ENCODE results near the gene MRPL36. TPM values are rescaled to one million over a fixed set of nuclear protein-coding genes. Genes with fewer than 3 reads are reported as not detected.
A peak's percentile ranks its signal among the peaks of the same experiment; 100 is the strongest.

MRPL36 gene
- total RNA-seq, 4 donors from 2014 or later: 44.6 to 54.9 (median 49.3) TPM

DNA sequence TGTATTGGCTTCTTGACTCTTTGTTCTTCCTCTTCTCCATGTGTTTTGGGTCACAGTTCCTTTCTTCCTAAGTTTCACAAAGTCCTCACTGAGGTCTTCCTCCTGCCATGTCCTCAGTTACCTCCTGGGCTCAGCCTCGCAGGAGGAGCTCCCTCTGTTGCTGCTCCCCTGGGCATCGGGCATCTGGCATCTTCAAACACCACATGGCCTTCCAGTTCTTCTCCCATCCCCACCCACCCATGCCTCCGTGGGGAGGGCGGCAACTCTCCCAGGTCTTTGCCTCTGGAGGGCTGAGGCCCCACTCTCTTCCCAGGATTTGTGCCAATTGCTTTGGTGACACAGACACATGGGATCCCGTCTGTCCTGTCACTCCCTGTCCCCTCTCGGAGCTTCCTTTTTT lies 22.8 kb downstream of the MRPL36 start:
- no peak overlapping the region for H3K4me3 ChIP-seq
- intact Hi-C loops (cut with DNase I): no loop called here
- no peak for DNase-seq
- H3K27me3 ChIP-seq: peaks cover 0 to 9% (median 0%) of the 10 kb centered on the region in 4 donors
- WGBS, 2 donors: 72% methylated on average over 4 of the region's 6 CpGs; no CpG with 5 or more reads in 1 of the 2 donors
- no peaks in the 10 kb centered on the region for H3K9me3 ChIP-seq
- H3K4me1 ChIP-seq: no peaks in the 10 kb centered on the region
- H3K36me3 ChIP-seq: no peaks in the 10 kb centered on the region
- TF ChIP-seq POLR2A (IDR thresholded peaks at IDR 0.05): no peak
- no peak overlapping the region for H3K27ac ChIP-seq

DNA sequence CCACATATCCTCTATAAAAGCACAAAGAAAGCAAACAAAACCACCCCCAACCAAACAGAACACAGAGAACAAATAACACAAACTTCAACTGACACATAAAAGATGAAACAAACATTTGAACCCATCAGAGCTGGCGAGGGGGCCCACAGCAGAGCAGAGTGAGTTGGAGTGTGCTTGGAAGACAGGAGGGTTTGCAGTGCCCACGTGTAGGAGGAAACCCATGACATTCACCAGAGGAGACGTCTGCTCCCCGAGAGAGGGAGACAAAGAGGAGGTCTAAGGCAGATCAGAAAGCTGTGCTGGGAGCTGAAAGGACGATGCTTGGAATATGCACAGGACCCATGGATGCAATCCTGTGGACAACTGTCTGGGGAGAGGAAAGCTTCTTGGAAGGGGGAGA lies 27.0 kb downstream of the MRPL36 start:
- peaks cover 0 to 32% (median 0%) of the 10 kb centered on the region in 4 donors for H3K27me3 ChIP-seq
- DNase-seq: no peak
- H3K4me3 ChIP-seq: no peak overlapping the region
- no peaks in the 10 kb centered on the region for H3K4me1 ChIP-seq
- WGBS, 2 donors: 28 to 29% methylated on average over 5 of the region's 5 CpGs
- no peaks in the 10 kb centered on the region for H3K9me3 ChIP-seq
- intact Hi-C loops (cut with DNase I): no loop called here
- H3K27ac ChIP-seq: no peak overlapping the region
- TF ChIP-seq, protein P1, sequence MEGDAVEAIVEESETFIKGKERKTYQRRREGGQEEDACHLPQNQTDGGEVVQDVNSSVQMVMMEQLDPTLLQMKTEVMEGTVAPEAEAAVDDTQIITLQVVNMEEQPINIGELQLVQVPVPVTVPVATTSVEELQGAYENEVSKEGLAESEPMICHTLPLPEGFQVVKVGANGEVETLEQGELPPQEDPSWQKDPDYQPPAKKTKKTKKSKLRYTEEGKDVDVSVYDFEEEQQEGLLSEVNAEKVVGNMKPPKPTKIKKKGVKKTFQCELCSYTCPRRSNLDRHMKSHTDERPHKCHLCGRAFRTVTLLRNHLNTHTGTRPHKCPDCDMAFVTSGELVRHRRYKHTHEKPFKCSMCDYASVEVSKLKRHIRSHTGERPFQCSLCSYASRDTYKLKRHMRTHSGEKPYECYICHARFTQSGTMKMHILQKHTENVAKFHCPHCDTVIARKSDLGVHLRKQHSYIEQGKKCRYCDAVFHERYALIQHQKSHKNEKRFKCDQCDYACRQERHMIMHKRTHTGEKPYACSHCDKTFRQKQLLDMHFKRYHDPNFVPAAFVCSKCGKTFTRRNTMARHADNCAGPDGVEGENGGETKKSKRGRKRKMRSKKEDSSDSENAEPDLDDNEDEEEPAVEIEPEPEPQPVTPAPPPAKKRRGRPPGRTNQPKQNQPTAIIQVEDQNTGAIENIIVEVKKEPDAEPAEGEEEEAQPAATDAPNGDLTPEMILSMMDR (IDR thresholded peaks at IDR 0.05): peak in 1 of 6 experiments; percentile 31
- no peak for TF ChIP-seq POLR2A (IDR thresholded peaks at IDR 0.05)
- H3K36me3 ChIP-seq: no peaks in the 10 kb centered on the region

DNA sequence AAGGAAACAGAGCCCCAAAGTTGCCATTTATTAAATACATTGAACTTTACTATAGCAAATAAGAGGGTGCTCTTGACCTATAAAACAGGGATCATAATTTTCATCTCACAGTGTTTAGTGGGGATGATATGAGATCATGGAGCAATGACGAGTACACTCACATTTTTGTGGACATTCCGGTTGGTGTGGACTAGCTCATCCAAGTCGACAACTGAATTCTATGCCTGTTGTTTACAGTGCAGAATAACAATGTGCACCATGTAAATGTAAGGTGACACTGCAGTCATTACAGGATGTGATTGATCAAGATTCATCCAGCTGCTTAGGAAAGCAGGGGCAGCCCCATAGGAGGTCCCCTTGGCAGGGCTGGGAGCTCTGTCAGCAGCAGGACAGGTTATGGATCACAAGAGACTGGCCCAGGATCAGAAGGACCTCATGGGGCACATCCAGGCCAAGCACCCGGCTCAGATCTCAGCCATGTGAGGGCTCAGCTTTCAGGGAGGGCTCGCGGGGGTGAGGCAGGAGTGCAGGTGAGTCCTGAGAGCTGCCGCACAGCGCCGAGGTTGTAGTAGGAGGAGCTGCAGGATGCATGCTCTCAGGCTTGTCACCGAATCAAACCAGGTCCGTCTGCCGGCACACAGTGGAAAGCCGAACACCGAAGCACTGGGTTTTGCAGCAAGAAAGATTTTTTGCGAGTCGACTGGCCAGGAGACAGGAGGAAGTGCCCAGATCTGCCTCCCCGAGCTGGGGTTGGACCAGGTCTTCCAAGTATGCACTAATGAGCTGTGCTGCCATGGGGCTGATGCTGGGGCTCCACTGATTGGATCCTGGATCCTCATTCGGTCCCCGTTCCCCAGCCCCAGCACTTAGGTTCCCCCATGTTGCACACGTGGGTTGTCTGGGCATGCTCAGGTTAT lies 28.2 kb downstream of the MRPL36 start:
- Histone ChIP-seq H3K9me3 (no peaks in the 10 kb centered on the region), H3K4me1 (no peaks in the 10 kb centered on the region), H3K27me3 (peaks cover 0 to 41% (median 0%) of the 10 kb centered on the region in 4 donors), H3K4me3 (no peak overlapping the region), H3K27ac (no peak overlapping the region), H3K36me3 (no peaks in the 10 kb centered on the region)
- intact Hi-C loops (cut with DNase I): no loop called here
- no peak for TF ChIP-seq POLR2A (IDR thresholded peaks at IDR 0.05)
- TF ChIP-seq, protein P1 (IDR thresholded peaks at IDR 0.05): no peak
- DNase-seq: no peak
- WGBS, 2 donors: 53 to 59% methylated on average over 9 to 14 of the region's 20 CpGs

DNA sequence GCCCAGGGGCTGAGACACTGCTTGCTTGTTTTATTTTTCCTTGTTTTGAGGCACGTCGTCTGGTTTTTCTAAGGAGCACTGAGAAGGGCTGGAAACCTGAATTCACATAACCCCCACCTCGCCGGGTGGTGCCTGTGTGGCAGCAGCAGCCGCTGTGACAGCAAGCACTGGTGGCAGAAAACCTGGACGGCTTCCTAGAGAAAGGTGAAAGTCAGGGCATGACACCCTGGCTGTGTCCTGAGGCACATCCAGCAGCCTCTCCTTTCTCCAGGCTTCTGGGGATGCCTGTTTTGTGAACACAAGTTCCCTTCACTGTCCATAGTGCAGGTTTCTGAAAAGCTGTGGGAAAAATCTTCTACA lies 29.2 kb downstream of the MRPL36 start:
- Histone ChIP-seq H3K4me1 (no peaks in the 10 kb centered on the region), H3K36me3 (no peaks in the 10 kb centered on the region), H3K27me3 (peaks cover 0 to 51% (median 0%) of the 10 kb centered on the region in 4 donors), H3K9me3 (no peaks in the 10 kb centered on the region), H3K27ac (no peak overlapping the region), H3K4me3 (no peak overlapping the region)
- intact Hi-C loops (cut with DNase I): no loop called here
- TF ChIP-seq, protein P1 (IDR thresholded peaks at IDR 0.05): no peak
- no peak for TF ChIP-seq POLR2A (IDR thresholded peaks at IDR 0.05)
- DNase-seq: no peak
- WGBS, 2 donors: 60% methylated on average over 3 of the region's 6 CpGs; no CpG with 5 or more reads in 1 of the 2 donors

DNA sequence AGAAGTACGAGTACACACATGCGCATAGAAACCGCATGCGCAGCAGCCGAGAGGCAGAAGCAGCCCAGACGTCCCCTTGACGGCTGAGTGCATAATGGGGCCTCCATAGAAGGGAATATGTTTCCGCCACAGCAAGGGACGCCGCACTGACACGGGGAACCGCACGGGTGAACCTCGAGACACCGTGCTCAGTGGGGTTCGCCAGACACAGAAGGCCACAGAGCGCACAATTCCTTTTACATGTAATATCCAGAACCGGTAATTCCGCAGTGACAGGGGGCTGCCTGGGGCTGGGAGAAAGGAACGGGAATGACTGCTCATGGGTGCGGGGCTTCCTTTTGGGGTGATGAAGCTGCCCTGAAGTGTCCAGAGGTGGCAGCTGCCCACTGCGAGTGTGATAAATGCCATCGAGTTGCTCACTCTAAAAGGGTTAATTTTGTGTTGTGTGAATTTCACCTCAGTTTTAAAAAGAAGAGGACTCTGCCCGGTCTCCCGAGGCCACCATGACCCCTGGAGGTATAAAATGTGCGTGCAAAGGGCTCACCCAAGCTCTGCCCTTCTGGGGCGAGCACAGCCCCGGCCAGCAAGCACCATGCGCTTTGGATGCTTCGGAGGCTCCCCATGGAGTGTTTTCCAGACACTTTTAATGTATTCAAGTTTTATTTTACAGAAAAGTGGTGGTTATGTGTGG lies 29.7 kb downstream of the MRPL36 start:
- Histone ChIP-seq H3K9me3 (no peaks in the 10 kb centered on the region), H3K27ac (no peak overlapping the region), H3K27me3 (peaks cover 0 to 57% (median 0%) of the 10 kb centered on the region in 4 donors), H3K36me3 (no peaks in the 10 kb centered on the region), H3K4me3 (no peak overlapping the region), H3K4me1 (no peaks in the 10 kb centered on the region)
- 80 to 90% methylated on average over 19 to 26 of the region's 30 CpGs for WGBS, 2 donors
- no peak for DNase-seq
- TF ChIP-seq POLR2A (IDR thresholded peaks at IDR 0.05): no peak
- TF ChIP-seq, protein P1 (IDR thresholded peaks at IDR 0.05): no peak
- intact Hi-C loops (cut with DNase I): no loop called here
